GM18868 (cell line): Measurements from ENCODE around the gene UBIAD1.
"Not testable (repeated sequence)": the region's sequence is repeated elsewhere in the genome, so short reads cannot be mapped to it uniquely, and the experiment has no call there.

ENCODE experiments used
- ATAC-seq: cut with Tn5 transposase; IDR thresholded peaks from one replicate; pipeline ENCODE4 v1.9.1; 2021; ENCODE audit warnings: mild to moderate bottlenecking, moderate library complexity; ENCODE audit not compliant: unreplicated experiment

UBIAD1 gene

GRCh38 chr1:11272832-11273594 lies at the start of gene UBIAD1:
Gene UBIAD1 (plus strand): TSS chr1:11273198. CDS start chr1:11273532, 334 bp downstream.
- ATAC-seq = peak; percentile 82

DNA sequence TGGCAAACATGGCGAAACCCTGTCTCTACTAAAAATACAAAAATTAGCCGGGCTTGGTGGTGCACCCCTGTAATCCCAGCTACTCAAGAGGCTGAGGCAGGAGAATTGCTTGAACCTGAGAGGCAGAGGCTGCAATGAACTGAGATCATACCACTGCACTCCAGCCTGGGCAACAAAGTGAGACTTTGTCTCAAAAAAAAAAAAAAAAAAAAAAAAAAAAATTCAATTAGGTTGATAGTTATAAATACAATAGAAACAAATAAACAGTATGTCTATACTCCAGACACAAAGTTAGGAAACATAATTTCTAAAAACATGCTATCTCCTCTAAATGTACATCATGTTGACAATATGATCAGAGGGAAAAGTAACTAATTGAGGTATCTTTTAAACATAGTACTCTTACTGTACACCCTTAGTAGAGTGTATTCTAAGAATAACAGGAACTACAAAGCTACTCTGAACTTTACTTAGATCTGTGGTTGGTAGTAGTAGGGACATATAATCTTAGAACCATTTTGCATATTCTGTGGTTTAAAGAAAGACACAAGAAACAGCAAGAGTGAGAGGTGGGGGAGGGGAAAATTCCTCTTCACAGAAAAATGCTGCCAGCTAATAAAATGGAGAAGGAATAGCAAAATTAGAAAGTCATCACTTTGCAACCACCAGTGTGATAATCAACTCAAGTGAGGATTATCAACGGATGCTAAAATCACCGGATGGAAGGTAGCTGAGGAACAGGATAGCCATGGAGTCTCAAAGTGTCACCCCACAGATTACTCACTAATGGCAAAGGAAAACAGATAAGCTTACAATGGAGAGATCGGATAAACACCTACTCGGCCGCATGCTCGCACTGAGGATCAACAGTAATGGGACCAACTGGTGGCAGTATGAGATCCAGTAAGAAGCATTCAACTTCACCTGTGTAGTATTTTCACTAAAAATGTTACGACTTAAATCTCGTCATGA lies 45.6 kb upstream of the UBIAD1 start:
- no peak for ATAC-seq

- ATAC-seq = no peak
Measured at GRCh38 chr1:11229203-11229602, 43.8 kb upstream of the UBIAD1 start.

DNA sequence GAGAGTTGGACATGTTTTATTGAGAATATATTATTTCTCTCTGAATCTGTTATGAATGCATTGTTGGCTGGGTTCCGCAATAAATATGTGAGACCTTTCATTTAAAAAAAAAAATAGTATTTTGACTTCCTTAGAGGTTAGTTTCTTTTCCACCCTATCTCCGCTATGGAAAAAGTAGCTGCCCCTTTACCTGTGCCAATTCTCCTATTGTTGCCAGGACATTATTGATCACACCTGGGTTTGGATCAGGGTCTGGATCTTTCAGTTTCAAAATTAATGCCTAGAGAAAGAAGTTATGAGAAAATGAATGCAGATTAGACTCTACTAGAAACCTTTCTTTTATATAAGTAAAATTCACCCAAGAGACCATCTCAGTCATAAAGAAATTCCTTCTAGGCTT lies 39.8 kb upstream of the UBIAD1 start:
- ATAC-seq = no peak

DNA sequence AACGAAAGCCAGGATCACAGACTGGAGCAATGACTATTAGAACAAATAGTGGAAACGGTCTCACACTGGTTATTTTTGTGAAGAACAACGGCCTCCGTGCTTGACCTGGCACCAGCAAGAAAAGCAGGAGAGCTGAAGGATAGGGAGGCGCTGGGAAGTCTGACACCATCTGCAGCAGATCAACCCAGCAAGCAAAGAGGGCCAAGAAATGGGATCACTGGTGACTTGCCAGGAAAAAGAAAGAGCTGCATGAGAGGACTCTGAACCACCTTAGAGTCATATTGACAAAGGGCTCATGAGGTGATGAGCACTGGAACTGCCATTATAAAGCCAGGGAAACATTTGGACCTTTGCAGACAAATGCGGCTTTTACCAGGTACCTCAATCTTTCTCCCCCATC lies 35.6 kb upstream of the UBIAD1 start:
- no peak for ATAC-seq

- no peak for ATAC-seq
Measured at GRCh38 chr1:11238311-11238710, 34.7 kb upstream of the UBIAD1 start.

GRCh38 chr1:11245248-11245647 lies 27.8 kb upstream of the UBIAD1 start:
- ATAC-seq = no peak

DNA sequence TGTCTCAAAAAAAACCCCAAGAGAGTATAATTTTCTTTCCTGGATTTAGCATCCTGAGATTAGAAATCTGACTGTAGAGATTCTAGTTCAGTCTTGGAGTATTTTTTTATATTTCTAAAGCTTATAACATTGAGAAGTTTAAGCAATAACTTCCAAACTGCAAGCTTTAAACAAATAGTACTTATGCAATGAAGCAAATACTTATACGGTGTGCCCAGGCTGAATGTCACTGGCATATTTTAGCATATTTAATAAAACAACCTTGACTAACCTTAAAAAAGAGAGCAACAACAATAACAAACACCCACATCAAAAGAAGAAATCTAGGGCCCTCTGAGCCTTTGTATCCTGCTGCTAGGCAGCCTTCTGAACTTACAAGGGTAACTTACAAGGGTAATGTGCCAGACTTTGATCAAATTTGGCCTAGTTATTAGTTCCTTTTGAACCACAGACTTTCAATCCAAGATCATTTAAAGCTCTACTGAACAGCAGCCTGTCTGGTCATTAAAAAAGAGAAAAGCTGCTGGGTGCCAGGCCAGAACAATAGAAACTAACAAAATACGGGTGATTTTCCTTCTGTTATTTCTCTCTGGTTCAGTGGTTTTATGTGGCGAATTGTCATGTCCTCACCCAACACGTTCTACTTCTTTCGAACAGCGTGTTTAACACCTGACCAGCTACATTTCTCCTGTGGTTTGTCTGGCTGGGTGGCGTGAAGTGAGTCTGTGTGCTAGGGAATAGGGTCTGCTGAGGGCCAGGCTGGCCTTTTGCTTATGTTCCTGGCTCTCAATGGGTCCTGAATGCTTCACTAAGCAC lies 26.9 kb upstream of the UBIAD1 start:
- ATAC-seq = no peak

- no peak for ATAC-seq
Measured at GRCh38 chr1:11248169-11248568, 24.8 kb upstream of the UBIAD1 start.

DNA sequence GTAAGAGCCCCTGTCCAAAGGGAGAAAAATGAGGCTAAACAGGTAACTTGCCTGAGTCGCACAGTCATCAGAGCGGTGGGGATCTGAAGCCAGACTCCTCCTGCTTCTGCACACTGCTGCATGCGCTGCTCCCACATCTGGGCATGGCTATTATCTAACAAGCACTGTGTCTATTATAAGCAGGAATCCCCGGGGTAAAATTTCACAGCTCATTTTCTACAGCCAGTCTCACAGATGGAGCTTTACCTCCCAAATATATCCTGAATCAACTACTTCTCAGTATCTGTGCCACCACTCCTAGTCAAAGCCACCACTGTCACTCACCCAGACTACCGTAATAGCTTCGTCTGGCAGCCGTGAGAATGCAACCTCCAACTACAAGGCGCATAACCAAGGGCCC lies 20.5 kb upstream of the UBIAD1 start:
- no peak for ATAC-seq

DNA sequence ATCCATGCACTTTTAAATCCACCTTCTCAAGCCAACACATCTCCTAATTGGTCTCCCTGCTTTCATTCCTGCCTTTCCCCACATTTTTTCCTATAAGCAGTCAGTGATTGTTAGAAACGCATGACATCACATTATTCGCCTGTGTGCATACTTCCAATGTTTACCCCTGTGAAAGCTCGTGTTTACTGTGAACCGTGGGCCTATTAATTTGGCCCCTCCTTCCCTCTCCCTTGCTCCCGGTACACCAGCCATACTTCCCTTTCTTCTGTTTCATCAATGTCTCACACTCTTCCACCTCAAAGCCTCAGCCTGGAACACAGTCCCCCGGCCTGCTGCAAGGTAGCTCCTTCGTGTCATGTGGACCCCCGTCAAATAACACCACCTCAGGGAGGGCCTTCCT lies 19.8 kb upstream of the UBIAD1 start:
- no peak for ATAC-seq

- no peak for ATAC-seq
Measured at GRCh38 chr1:11256299-11256698, 16.7 kb upstream of the UBIAD1 start.

DNA sequence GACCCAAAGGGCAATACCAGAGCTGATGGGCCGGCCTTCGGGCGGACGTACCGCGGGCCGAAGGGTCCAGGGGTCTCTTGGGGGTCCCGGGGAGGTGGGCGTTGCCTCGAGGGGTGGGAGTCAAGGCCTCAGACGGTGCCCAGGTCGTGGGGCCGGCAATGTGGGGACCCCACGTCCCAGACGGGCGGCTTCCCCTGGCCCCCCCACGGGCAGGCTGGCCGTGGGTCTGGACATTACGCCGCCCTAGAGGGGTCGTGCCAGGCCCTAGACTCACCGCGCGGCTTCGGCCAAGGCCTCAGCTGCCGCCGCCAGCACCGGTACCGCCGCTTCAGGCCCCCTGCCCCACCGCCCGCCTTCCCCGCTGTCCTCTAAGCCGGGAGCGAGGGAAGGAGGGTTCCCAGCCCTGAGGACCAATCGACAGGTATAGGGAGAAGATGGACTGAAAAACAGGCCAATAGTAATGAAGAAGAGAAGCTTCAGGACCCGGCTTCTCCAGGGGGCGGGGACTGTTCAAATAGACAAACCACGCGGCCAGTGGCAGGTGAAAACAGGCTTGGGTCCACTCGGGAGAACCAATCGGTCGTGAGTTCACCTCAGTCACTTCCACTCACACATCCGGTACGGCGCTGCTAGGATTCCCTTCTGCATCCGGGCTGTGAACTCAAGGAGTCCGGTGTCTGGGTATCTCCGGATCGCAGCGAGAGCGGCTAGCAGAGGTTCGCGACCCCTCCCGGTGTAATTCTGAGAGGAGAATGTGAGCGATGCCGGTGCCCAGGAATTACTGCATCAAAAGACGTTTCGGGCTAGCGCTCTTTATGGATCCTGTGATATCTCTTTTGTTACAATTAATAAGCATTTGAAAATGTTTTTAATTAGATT lies 10.6 kb upstream of the UBIAD1 start, which contains the start of gene MTOR:
Gene MTOR, minus strand, starts transcription at position 381 of the 879 bp plus-strand sequence. CDS start 3,142 bp downstream, outside the sequence.
- peak; percentile 98 for ATAC-seq

GRCh38 chr1:11266268-11267074 lies 6.5 kb upstream of the UBIAD1 start:
- no peak for ATAC-seq

- not testable (repeated sequence) for ATAC-seq
Measured at GRCh38 chr1:11267350-11268337, 5.4 kb upstream of the UBIAD1 start.

DNA sequence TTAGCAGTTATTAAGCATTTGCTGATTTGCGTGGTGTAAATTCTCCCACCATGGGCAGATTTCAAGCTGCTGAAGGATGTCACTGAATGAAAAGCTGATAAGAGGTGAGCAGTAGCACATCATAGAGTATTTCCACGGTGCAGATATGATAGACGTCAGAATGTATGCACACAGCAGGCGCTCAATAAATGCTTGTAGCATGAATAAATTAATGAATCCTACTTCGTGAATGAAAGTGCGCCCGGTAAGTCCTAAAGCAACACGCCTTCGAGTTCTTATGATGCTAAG lies 510 bp upstream of the UBIAD1 start:
- ATAC-seq = no peak

DNA sequence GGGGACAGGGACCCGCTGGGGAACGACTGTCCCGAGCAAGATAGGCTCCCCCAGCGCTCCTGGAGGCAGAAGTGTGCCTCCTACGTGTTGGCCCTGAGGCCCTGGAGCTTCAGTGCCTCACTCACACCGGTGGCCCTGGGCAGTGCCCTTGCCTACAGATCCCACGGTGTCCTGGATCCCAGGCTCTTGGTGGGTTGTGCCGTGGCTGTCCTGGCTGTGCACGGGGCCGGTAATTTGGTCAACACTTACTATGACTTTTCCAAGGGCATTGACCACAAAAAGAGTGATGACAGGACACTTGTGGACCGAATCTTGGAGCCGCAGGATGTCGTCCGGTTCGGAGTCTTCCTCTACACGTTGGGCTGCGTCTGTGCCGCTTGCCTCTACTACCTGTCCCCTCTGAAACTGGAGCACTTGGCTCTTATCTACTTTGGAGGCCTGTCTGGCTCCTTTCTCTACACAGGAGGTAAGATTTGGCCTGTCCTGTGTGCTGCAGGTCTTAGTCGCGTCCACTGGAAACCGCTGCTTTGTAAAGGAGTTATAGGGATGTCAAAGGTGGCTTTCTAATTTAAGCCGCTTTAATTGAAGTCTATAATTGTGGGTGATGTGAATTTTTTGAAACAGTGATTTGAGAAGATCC lies 717 bp downstream of the UBIAD1 start:
- ATAC-seq = peak; percentile 37

- ATAC-seq = no peak
Measured at GRCh38 chr1:11279152-11279551, 6.2 kb downstream of the UBIAD1 start.
